Stimulated activated naive CD4-positive, alpha-beta T cell (primary cell): ENCODE data around the gene MAP4.

Source experiments
- DNase-seq, 6 experiments: peaks; one replicate each; lab custom pipeline; 2025; lab: John Stamatoyannopoulos, UW

MAP4 gene

GRCh38 chr3:47846186-47846879 is 169.9 kb downstream of the MAP4 start:
- DNase-seq, result no peak

- no peak for DNase-seq
These were observed 174.3 kb downstream of the MAP4 start for GRCh38 chr3:47841786-47842349.

- DNase-seq, result no peak
These were observed 177.7 kb downstream of the MAP4 start for GRCh38 chr3:47838503-47838902.

- no peak for DNase-seq
These were observed 179.2 kb downstream of the MAP4 start for GRCh38 chr3:47836986-47837385.

- DNase-seq, result peak in 2 of 6 experiments; percentile 3 to 7
These were observed 186.7 kb downstream of the MAP4 start for GRCh38 chr3:47829482-47829881.

- DNase-seq, result no peak
These were observed 190.6 kb downstream of the MAP4 start for GRCh38 chr3:47825590-47825989.

- DNase-seq, result peak; percentile 55 to 79 (median 67)
These were observed 191.4 kb downstream of the MAP4 start for GRCh38 chr3:47824541-47825473.

GRCh38 chr3:47817609-47818008 is 198.6 kb downstream of the MAP4 start:
- DNase-seq, result no peak

- DNase-seq, result no peak
These were observed 202.6 kb downstream of the MAP4 start for GRCh38 chr3:47813551-47814177.

- no peak for DNase-seq
These were observed 211.6 kb downstream of the MAP4 start for GRCh38 chr3:47804577-47804976.

- peak in 1 of 6 experiments; percentile 48 for DNase-seq
These were observed 212.7 kb downstream of the MAP4 start for GRCh38 chr3:47803480-47804025.

- DNase-seq, result peak; percentile 70 to 89 (median 81)
These were observed 213.3 kb downstream of the MAP4 start, which contains the start of gene DHX30 for GRCh38 chr3:47802734-47803479. Gene DHX30 (plus strand): TSS chr3:47803138. CDS start chr3:47810684, 7,546 bp downstream.
